ENCODE data around the gene TRPM3.
"Not testable (repeated sequence)": the region's sequence is repeated elsewhere in the genome, so short reads cannot be mapped to it uniquely, and the experiment has no call there.

The TRPM3 gene

GRCh38 chr9:70773579-70773978, 347.8 kb downstream of the TRPM3 start:
- DNase-seq (ENCODE audit: low read depth in 4 of 4, low spot score in 1 of 4), result no peak

- DNase-seq (ENCODE audit: low read depth in 4 of 4, low spot score in 1 of 4), result no peak
Measured at GRCh38 chr9:70772601-70773000, 348.8 kb downstream of the TRPM3 start.

GRCh38 chr9:70765946-70766345, 355.5 kb downstream of the TRPM3 start:
- no peak for DNase-seq (ENCODE audit: low read depth in 4 of 4, low spot score in 1 of 4)

- no peak for DNase-seq (ENCODE audit: low read depth in 4 of 4, low spot score in 1 of 4)
Measured at GRCh38 chr9:70761139-70761670, 360.2 kb downstream of the TRPM3 start.

GRCh38 chr9:70760228-70760627, 361.2 kb downstream of the TRPM3 start:
- DNase-seq (ENCODE audit: low read depth in 4 of 4, low spot score in 1 of 4), result no peak

GRCh38 chr9:70753311-70753710, 368.1 kb downstream of the TRPM3 start:
- no peak for DNase-seq (ENCODE audit: low read depth in 4 of 4, low spot score in 1 of 4)

- DNase-seq (ENCODE audit: low read depth in 4 of 4, low spot score in 1 of 4), result no peak
Measured at GRCh38 chr9:70749066-70749465, 372.4 kb downstream of the TRPM3 start.

- DNase-seq (ENCODE audit: low read depth in 4 of 4, low spot score in 1 of 4), result no peak
Measured at GRCh38 chr9:70747261-70747718, 374.1 kb downstream of the TRPM3 start.

GRCh38 chr9:70746760-70747159, 374.7 kb downstream of the TRPM3 start:
- DNase-seq (ENCODE audit: low read depth in 4 of 4, low spot score in 1 of 4), result no peak

- DNase-seq (ENCODE audit: low read depth in 4 of 4, low spot score in 1 of 4), result no peak
Measured at GRCh38 chr9:70746316-70746715, 375.1 kb downstream of the TRPM3 start.

GRCh38 chr9:70724794-70725193, 396.6 kb downstream of the TRPM3 start:
- DNase-seq (ENCODE audit: low read depth in 4 of 4, low spot score in 1 of 4), result not testable (repeated sequence)

GRCh38 chr9:70724025-70724424, 397.4 kb downstream of the TRPM3 start:
- DNase-seq (ENCODE audit: low read depth in 4 of 4, low spot score in 1 of 4), result not testable (repeated sequence)

GRCh38 chr9:70706797-70707196, 414.6 kb downstream of the TRPM3 start:
- DNase-seq (ENCODE audit: low read depth in 4 of 4, low spot score in 1 of 4), result not testable (repeated sequence)

- DNase-seq (ENCODE audit: low read depth in 4 of 4, low spot score in 1 of 4), result no peak
Measured at GRCh38 chr9:70701163-70701562, 420.3 kb downstream of the TRPM3 start.

GRCh38 chr9:70696694-70697335, 424.6 kb downstream of the TRPM3 start:
- DNase-seq (ENCODE audit: low read depth in 4 of 4, low spot score in 1 of 4), result no peak

GRCh38 chr9:70694758-70695157, 426.7 kb downstream of the TRPM3 start:
- DNase-seq (ENCODE audit: low read depth in 4 of 4, low spot score in 1 of 4), result no peak

- no peak for DNase-seq (ENCODE audit: low read depth in 4 of 4, low spot score in 1 of 4)
Measured at GRCh38 chr9:70693186-70693585, 428.2 kb downstream of the TRPM3 start.

- DNase-seq (ENCODE audit: low read depth in 4 of 4, low spot score in 1 of 4), result no peak
Measured at GRCh38 chr9:70692431-70692830, 429.0 kb downstream of the TRPM3 start.

GRCh38 chr9:70688704-70689103, 432.7 kb downstream of the TRPM3 start:
- DNase-seq (ENCODE audit: low read depth in 4 of 4, low spot score in 1 of 4), result no peak

- no peak for DNase-seq (ENCODE audit: low read depth in 4 of 4, low spot score in 1 of 4)
Measured at GRCh38 chr9:70683841-70684240, 437.6 kb downstream of the TRPM3 start.

GRCh38 chr9:70682298-70682697, 439.1 kb downstream of the TRPM3 start:
- no peak for DNase-seq (ENCODE audit: low read depth in 4 of 4, low spot score in 1 of 4)

GRCh38 chr9:70679845-70680244, 441.6 kb downstream of the TRPM3 start:
- DNase-seq (ENCODE audit: low read depth in 4 of 4, low spot score in 1 of 4), result no peak

GRCh38 chr9:70678153-70678552, 443.3 kb downstream of the TRPM3 start:
- no peak for DNase-seq (ENCODE audit: low read depth in 4 of 4, low spot score in 1 of 4)
